DMS153 treated with DMSO at 0.1 percent for 48 hours (cell line): ENCODE results near the gene MBD6.

Source experiments
- DNase-seq: peaks from one replicate; lab custom pipeline; 2025; ENCODE audit not compliant: unreplicated experiment; lab: John Stamatoyannopoulos, UW

Gene MBD6

DNA sequence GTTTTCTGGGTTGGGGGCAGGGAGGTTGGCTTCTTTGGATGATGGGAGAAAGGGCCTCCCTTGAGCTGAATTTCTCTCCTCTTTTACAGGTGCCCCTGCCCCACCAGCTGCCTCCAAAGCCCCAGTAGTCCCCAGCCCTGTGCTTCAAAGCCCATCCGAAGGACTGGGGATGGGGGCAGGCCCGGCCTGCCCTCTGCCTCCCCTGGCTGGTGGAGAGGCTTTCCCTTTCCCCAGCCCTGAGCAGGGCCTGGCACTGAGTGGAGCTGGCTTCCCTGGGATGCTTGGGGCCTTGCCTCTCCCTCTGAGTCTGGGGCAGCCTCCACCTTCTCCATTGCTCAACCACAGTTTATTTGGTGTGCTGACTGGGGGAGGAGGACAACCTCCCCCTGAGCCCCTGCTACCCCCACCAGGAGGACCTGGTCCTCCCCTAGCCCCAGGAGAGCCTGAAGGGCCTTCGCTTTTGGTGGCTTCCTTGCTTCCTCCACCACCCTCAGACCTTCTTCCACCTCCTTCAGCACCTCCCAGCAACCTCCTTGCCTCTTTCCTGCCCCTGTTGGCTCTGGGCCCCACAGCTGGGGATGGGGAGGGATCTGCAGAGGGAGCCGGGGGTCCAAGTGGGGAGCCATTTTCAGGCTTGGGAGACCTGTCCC is 4.0 kb downstream of the MBD6 start:
- no peak for DNase-seq

DNA sequence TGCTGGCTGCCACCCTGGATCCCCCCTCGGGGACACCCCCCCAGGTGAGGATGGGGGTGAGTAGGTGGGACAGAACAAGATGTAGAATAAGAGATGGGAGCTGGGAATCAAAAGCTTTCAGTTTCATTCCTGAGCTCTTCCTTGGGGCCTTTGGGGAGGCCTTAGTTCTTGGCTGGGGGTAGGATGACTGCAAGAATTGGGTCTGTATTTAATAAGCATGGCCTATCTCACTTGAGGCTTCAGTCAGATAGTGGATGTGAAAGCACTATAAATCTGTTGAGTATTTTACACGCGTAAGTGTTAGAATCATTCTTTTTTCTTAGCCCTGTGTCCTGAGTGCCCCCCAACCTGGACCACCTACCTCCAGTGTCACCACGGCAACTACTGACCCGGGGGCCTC is 4.6 kb downstream of the MBD6 start:
- no peak for DNase-seq

DNA sequence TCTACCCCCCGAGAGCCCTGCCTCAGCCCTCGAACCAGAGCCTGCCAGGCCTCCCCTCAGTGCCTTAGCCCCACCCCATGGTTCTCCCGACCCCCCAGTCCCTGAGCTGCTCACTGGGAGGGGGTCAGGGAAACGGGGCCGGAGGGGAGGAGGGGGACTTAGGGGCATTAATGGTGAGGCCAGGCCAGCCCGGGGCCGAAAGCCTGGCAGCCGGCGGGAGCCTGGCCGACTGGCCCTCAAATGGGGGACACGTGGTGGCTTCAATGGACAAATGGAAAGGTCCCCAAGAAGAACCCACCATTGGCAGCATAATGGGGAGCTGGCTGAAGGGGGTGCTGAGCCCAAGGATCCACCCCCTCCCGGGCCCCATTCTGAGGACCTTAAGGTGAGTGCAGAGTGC is 5.6 kb downstream of the MBD6 start:
- DNase-seq = no peak

DNA sequence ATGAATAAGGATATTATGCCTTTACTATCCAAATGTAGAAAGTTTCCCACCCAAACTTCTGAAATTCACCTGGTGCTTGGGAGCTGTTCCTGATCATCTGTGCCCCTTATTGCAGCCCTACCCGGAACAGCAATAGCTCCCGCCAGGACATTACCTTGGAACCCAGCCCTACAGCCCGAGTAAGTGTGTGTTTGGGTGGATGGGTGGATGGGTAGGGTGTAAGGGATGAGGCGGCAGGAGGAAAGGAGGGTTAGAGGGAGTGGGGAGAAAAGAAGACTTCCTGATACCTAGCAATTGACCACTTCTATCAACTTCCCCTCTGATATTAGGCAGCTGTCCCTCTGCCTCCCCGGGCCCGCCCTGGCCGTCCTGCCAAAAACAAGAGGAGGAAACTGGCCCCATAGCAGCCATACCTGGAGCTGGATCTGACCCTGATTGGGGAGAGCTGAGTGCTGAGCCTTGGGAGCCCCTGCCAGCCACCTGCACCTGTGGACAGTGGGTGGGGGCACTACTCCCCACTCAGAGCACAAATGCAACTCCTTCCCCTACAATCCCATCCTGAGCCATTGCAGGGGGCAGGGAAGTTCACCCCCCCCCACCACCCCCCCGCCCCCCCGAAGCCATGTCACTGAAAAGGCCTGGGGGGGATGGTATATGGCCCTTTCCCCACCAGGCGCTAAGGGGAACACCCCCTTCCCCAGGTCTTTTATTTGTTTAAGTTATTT is 6.4 kb downstream of the MBD6 start:
- DNase-seq = no peak

DNA sequence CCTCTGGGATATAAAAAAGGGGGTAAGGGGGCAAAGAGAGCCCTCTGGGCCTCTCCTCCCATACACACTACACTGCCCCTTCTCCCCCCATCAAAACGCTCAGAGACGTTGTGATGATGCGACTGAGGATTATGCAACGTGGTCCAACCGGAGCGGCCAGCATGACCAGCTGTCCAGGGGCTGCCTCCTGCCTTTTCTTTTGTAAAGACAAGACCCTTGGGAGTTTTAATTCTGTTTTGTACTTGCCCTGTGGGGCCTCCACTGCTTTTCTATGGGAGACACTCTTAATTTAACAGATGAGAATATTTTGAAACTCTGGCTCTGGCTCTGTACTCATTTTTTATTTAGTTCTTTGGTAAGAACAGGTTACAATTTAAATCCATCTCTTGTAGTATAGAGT is 7.2 kb downstream of the MBD6 start:
- no peak for DNase-seq

DNA sequence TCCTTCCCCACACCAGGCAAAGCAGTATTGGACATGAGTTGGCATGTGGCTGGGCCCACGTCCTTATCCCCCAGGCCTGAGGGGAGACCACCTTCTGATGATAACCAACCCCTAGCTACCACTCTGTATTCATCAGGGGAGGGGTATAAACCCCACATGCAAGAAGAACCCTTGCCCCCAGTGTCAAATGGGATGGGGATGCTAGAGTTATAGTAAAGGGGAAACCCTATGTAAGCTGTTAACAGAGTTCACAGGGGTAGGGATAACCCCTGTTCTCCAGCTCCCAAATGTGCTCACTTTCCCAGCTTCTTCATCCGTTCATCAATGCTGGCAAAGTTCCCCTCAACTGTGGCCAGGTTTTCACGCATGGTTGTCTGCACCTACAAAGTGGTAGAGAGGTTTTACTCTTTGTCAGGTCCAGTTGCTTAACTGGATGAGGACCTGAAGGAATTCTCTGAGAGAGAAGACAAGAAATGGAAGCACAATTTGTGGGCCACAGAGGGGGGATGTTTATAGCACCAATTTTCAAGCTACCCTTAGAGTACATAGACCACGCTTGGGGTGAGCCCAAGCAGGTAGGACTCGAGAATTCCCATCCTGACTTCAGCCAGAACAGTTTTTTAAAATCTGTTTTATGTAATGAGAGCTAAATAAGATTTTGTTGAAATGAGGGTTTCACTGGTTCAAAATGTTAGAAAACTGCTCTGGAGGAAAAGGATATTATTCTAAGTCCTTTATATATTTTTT is 7.9 kb downstream of the MBD6 start:
- DNase-seq = no peak

DNA sequence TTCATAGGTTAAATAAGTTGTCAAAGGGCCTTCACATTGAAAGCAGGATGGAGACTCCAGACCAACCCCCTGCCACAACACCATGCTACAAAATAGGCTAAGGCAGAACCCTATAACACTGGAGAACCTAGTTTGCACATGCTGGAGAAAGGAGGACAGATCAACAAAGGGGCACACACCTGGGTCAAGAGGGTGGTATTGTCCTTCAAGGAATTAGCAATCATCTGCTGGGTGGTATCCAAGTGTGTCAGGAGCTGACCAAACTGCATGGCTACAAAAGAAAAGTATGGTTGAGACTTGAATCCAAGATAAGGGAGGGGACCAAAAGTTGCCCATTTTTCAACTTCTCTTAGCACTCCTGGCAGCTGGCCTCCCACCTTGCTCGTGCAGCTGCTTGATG is 9.2 kb downstream of the MBD6 start:
- no peak for DNase-seq

DNA sequence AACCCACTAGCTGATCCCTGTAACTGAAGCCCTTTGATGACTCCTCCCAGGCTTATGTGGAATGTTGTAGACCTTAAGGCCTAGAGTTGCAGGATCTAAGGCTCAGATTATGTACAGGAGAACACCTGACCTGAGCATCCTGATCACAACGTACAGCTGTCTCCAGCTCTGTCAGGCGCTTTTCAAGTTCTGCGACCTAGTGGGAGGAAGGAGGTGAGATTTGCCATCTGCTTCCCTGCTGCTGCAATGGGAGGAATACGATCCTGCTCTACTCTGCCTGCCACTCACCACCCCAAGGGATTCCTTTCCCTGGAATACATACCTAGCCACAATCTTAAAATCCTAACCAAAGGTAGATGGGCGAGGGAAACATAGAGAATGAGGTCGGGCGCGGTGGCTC is 10.5 kb downstream of the MBD6 start:
- no peak for DNase-seq

DNA sequence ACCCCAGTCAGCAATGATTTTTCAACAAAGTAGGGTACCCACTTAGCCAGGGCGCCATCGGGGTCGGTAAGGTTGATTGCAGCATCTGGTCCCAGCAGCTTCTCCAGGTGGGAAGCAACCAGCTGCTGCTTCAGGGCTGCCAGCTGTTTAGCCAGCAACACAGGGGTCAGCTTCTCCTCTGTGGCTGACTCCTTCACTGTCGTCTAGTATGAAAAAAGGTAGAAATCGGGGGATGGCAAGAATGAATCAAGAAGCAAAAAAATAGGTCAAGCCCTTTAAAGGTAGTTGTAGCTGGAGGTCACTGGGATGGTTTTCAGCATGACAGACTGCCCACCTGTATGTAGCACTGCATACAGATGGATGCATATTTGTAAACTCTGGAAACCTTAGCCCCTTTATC is 11.6 kb downstream of the MBD6 start:
- no peak for DNase-seq

DNA sequence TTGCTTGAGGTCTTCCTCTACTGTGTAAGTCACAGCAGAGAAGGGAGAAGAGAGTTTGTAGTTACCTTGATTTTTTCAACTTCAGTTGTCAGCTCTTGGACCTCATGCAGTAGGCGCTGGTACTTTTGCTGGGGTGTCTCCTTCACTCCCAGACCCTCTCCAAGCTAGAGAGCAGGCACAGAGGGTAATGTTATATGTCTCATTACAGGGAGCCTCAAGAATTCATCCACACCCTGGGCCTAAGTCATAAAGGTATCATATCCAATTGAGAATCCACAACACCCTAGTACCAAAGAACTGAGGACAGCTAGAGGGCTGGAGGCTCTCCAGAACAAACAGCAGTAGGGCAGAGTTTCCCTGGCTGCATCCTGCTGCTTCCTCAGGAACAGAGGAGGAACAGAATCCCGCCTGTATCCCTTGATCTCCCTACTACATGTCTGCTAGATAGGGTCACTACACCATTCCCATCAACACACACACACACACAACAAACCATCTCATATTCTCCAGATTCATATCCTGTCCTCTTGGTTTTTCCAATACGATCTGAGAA is 12.4 kb downstream of the MBD6 start:
- no peak for DNase-seq

DNA sequence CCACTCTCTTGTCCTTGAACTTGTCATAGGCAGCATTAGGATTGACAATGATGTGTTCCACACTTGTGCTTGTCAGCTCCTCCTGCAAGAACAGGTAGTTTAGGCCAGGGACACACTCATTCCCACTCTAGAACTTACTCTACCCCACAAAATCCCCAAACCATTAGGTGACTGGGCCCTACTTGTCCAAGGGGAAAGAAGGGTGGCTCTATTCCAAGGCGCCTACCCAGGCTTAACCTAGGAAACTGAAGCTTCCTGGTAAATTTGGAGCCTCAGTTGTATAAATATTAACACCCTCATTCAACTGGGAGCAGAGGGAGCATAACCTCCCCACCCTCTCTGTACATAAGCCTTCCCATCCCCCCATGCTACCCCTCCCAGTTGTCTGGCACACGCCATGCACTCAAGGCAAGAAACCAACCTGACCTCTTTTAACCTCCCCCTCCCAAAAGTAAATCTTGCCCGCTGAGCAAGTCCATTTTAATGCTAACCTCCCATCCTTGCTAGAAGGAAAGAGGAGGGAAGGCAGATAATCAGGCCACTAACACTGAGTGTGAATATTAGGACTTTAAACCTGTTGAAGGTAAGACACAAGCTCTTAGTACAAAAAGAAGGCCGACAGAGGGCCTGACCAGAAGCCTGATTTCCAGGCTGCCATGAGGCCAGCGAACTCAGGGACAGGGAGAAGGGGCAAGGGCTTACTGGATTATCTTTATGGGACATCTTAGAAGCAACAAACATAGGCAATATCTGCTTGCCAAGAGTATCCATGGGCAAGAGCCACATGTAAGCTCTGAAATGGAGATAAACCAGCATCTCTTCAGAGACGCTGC is 13.4 kb downstream of the MBD6 start:
- no peak for DNase-seq

DNA sequence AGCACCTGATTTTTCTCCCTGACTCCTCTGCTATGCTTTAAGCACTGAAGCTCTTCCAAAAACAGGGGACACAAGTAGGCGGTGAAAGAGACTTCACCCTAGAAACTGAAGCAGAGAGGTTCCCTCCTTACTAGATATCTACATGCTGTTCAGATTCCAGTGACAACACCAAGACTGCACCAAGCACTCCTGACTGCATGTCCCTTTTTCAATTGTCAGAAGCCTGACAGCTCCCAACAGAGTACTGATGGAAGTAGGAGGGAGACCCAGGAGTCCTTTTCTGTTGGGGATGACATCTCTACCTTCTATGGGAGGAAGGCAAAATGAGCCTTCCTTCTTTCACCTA is 13.9 kb downstream of the MBD6 start:
- DNase-seq = no peak

DNA sequence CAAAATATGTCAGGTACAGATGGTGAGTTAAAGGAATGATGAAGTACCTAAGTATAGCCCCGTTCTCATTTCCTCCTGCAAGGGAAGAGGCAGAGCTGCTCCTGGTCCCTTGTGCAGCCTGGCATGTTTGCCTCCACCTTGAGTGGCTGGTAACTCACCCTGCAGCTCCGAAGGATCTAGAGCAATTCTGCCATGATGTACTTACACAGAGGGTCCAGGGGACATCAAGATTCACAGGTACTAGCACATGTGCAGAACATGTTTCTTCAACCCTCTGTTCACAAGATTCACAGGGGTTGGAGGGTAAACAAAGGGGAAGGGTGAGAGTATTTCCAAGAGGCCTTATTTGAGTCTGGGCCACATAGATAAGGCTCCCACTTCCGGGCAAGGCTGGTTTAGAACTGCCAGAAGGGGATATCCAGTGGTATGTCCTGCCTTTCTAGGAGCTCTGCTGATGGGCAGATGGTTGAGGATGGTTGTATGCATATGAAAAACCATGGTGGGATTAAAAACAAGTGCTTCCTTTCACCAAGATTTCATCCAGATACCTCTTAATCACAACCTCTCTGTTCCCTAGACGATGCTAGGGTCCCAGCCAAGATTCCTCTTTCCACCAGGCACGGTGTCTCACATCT is 16.6 kb downstream of the MBD6 start:
- DNase-seq = no peak

DNA sequence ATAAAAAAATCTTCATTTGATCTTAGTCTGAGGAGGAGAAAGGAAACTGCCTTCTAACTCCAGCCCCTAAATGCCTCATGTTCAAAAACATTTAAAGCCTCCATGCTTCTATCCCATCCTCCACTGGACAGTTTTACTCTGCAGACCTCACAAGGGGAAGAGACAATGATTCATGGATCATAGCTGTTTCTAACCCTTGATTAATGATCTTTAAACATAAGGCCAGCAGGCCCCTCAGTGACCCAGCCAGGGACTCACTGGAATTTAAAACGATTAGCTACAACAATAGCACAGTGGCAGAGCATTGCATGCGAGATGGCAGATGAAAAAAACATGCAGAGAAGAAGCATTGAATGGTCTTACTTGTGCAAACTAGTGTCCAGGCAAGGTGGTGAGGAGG is 18.4 kb downstream of the MBD6 start:
- no peak for DNase-seq

DNA sequence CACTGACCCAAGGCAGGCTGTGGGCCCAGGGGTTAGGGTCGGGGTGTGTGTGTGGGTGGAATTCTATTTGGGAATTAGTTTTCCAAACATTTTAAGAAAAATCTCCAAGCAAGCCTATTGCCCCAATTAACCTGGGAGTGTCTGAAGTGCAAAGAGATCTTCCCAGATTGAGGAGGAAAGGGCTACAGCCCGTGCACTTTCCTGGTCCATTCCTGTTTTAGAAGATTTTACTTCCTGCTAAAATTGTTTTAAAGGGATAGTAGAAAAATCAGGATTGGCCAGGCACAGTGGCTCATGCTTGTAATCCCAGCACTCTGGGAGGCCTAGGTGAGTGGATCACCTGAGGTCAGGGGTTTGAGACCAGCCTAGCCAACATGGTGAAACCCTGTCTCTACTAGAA is 19.1 kb downstream of the MBD6 start:
- DNase-seq = no peak

DNA sequence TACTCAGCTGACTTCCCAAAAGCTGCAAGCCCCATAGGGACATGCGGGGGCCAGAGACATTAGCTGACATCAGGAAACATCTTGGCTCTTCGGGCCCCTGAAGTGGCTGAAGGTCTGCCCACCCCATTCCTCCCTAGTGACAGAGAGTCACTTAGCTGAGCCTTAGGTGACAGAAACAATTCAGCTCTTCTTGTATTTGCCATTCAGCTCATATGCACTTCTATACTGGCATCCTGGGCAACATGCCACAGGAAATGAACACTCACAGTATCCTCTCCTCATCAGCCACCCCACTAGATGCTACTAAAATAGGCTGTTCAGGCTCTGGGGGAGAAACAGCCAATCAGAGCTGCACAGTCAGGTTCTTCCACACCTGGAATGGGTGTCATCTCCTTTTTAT is 21.0 kb downstream of the MBD6 start:
- peak; percentile 4 for DNase-seq

DNA sequence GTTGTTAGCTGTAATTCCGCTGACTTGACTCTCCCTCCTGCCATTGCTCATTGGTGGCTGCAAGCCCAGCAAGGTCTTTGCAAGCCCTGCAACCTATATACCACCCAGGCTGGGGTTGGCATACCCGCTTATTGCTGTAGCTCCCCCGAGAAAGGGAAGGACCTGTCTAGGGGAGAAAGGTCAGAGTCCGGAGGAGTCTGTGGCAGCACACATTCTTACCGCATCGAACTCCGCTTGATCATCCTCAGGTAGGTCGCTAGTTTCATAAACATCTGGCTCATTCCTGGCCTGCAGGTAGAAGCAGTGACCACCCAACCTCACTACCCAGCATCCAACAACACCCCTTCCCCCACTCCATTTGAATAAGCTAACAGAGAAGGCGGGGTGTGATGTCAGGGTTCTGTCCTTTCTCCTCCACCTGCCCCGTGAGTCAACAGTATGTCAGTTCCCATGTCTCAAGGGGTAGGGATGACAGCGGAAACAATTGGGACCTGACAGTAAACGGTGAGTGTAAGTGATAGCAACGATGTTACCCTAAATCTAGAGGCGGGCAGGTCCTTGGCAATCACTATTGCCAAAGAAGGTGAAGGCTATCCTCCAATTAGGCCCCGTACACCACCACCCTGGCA is 23.3 kb downstream of the MBD6 start:
- DNase-seq = no peak

DNA sequence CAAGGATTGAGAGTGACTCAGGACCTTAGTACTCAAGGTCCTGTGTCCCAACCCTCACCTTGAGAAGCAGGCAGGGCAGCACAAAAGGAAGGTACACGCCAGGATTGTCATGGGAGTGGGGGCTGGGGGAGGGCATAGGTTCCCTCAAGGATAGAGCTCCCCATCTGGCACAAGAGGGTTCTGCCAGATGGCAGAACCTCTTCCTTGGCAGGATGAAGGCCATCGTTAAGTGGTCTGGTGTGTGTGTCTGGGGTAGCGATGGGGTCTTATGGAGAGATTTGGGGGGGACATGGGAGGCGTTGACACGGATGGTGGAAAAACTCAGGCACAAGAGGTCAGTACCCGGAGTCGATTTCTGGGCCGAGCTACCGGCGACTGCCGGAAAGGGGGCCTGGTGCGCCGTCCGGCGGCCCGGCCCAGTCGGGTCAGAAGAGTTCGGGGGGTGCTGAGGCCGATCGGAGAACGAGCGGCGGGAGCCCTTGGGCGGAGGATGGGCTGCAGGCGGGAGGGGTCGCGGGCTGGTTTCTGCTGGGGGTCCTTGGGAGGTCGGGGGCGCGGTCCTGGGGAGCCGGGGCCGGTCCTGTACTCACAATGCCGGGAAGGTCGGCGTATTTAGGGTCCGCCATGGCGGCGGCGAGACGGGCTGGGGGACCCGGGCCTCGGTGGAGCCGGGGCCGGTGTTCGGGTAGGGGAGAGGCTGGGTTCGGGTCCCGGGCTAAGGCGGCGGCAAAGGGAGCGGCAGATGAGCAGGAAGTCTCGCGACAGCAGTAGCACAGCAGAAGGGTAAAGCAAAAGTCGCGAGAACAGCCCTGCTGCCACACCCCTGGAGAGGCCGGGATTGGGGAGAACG is 24.0 kb downstream of the MBD6 start, which contains the start of gene DCTN2:
Gene DCTN2, minus strand, starts transcription at position 755 of the 850 bp plus-strand sequence. Its CDS starts 129 bp downstream, at position 626.
- peak; percentile 98 for DNase-seq

DNA sequence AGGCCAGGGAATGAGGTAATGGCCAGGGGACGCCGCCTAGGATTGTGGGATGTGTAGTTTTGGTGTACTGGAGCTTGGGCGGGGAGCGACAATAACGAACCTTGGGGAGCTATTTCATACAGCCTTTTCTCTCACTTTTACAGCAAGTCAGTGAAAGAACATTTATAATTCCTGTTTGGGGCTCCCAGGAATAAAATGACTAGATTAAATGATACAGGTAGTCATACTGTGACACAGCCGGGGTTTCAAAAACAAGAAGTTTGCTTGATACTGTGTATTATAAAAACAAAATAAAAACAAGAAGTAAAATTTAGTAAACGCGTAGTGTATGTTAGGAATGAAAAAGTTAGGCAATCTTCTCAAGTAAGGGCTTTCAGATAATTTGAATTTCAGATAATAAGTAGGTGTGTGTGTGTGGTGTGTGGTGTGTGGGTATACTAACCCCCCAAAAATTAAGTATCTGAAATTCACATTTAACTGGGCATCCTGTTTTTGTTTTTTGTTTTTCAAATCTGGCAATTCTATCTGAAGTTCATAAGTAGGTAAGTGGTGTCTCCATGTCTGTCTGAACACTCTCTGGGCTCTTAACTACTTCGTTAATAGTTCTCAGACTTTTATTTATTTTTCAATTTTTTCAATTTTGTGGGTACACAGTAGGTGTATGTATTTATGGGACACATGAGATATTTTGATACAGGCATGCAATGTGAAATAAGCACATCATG is 24.8 kb downstream of the MBD6 start:
- DNase-seq = no peak
